Inflammatory macrophage treated with lipopolysaccharide for 4 hours (primary cell): Measurements from ENCODE around the gene TMED1.
"Not testable (repeated sequence)": the region's sequence is repeated elsewhere in the genome, so short reads cannot be mapped to it uniquely, and the experiment has no call there.

Experiments used
- DNase-seq: peaks from one replicate; pipeline ENCODE4 v3.0.0-alpha.2; 2020

The TMED1 gene, protein sequence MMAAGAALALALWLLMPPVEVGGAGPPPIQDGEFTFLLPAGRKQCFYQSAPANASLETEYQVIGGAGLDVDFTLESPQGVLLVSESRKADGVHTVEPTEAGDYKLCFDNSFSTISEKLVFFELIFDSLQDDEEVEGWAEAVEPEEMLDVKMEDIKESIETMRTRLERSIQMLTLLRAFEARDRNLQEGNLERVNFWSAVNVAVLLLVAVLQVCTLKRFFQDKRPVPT

DNA sequence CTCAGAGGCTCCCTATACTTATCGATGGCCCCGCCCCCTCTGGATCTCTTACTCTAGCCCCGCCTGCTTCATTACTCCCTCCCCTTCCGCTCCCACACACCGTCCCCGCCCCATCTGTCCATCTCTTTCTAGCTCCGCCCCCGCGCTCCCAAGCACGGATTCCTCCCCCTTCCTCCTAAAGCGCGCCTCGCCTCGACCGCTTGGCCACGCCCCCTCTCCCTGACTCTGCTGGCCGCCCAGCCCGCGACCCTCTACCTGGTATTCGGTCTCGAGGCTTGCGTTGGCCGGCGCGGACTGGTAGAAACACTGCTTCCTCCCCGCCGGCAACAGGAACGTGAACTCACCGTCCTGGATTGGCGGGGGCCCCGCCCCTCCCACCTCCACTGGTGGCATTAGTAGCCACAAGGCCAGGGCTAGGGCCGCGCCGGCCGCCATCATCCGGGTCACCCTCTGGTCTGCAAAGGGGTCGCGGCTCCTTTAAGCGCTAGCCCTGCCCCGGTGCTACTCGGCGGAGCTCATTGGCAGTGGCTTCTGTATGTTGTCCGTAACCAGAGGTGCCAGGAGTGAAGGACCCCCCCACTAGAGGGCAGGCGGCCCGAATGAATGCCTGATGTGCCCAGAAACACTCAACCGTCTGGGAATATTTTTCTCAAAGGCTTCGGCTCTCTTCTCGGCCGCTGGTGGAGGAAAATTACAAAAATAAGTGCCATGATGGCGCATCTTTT lies at the start of gene TMED1:
Gene TMED1, minus strand, starts transcription at position 459 of the 725 bp plus-strand sequence. Its CDS starts 21 bp downstream, at position 438.
- peak; percentile 100 for DNase-seq

- DNase-seq, result no peak
These were observed 49.5 kb upstream of the TMED1 start for GRCh38 chr19:10885201-10886169.

GRCh38 chr19:10884274-10884673 lies 48.3 kb upstream of the TMED1 start:
- DNase-seq, result no peak

DNA sequence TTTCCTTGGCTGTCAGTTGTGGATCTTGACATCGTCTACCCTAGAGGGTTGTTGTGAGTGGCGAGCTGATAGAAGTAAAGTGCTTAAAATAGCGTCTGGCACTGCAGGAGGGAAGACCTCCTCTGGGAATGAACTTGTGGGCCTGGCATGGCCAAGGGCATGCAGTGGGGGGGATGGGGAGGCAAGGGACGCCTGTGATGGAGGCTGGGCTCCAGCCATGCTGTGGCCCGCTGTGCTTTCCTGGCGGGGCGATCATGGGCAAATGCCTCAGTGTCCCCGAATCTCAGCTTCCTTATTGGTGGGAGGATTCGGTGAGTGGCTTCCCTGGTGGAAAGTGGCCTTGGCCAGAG lies 46.1 kb upstream of the TMED1 start:
- DNase-seq, result no peak

DNA sequence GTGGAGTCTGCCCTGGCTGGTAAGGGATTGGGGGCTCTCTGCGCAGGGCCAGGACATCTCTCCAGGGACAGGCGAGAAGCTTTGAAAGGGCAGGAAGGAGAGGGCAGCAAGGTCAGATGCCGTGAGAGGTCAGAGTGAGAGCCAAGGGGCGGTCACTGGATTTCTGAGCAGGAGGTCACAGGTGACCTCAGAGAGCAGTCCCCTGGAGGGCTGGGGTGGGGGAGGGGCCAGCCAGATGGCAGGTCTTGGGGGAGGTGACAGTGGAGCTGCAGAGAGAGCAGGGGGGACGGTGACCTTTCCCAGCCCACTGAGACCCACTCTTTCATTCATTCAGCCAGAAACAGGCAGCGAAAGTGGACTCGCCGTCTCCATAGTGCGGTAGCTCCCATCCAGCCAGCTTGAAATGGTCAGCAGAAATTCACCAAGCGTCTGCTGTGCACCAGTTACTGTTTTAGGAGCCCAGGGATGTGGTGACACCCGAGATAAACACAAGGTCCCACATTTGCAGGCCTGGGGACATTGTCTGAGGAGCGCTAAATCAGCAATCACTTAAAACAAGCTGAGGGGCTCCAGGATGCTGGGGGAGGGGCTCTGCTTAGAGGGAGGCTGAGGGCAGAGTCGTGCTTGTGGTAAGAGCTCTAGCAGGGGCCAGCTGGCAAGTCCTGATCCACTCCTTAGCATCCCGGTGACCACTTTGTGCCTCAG lies 45.5 kb upstream of the TMED1 start:
- no peak for DNase-seq

- no peak for DNase-seq
These were observed 42.2 kb upstream of the TMED1 start for GRCh38 chr19:10878253-10878652.

- not testable (repeated sequence) for DNase-seq
These were observed 41.6 kb upstream of the TMED1 start for GRCh38 chr19:10877608-10878007.

- DNase-seq, result peak; percentile 83
These were observed 40.6 kb upstream of the TMED1 start for GRCh38 chr19:10876459-10877240.

GRCh38 chr19:10874024-10874423 lies 38.0 kb upstream of the TMED1 start:
- DNase-seq, result no peak

DNA sequence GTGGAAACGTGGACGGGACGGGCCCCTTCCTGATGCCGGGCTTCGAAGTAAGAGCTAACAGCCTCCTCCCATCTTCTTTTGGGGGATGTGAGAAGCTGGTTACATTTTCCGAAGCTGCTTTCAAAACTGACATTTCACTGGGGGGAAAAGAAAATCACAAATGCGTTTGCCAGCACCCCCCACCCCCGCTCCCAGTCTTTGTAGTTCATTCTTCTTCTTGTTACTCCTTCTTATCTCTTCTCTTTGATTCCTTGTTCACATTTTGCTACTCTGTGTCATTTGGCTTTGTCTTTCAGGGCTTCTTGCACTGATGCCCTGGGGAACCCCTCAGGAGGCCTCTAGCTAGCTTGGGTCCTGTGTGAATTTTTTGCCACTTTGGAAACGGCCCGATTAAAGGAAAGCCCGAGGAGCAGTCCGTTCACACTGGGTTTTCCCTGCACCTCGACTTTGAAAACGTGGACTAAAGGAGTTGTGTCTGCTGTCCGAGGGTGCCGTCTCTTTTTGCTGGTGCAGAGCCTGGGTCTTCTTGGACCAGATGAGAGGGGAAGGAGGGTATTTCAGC lies 36.6 kb upstream of the TMED1 start:
- no peak for DNase-seq

DNA sequence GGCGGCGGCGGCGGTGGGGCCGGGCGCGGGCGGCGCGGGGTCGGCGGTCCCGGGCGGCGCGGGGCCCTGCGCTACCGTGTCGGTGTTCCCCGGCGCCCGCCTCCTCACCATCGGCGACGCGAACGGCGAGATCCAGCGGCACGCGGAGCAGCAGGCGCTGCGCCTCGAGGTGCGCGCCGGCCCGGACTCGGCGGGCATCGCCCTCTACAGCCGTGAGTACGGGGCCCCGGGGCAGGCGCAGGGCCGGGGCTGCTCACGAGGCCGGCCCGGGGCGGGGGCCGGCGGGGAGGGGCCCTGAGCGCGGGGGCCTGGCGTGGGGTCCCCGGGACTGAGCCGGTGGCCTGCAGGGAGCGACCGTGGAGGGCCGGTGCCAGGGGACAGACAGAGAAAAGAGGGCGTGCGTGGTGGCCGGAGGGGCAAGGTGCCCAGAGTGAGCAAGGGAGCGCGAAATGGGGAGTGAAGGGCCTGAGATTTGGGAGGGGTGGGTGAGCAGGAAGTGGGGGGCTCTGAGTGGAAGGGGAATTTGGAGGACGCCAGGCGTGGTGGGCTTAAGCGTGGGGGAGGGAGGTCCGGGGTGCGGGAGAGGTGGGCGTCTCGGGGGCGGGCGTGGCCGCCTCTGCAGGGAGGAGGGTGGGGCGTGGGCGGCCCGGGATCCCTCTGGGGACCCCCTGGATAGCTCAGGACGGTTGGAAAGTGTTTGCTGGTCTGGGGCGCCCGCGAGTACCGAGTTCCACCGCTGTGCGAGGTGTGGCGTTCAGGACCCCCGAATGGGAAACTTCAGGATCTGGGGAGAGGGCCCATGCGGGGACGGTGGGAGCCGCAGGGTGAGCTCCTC lies 35.9 kb upstream of the TMED1 start:
- peak; percentile 24 for DNase-seq

DNA sequence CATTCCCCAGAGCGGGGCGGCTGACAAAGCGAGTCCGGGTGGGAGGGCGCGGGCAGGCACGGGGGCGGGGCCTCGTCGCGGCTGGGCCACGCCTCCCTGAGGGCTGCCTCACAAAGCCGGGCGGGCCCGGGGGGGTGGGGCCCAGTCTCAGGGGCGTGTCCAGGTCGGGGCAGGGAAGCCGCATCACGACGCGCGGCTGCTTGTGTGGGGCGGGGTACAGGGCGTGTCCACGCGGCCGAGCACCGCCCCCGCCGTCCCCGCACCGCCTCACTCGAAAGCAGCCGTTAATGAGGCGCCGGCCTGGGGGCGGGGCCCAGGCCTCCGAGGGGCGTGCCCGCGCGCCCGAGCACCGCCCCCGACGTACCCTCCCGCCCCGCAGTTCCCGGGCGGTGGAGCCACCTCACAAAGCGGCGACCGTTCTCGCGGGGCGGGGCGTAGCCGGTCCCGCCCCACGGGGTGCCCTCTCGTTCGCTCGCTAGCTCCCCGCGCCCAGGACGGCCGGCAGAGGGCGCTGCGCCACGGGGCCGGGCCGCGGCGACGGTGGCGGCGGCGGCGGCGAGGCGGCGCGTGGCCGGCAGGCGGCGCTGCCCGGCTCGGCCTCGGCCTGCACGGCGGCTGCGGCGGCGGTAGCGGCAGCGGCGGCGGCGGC lies 35.1 kb upstream of the TMED1 start, which contains the start of gene CARM1:
Gene CARM1, plus strand, starts transcription at position 599 of the 649 bp plus-strand sequence. CDS start 150 bp downstream, outside the sequence.
- DNase-seq, result peak; percentile 99

DNA sequence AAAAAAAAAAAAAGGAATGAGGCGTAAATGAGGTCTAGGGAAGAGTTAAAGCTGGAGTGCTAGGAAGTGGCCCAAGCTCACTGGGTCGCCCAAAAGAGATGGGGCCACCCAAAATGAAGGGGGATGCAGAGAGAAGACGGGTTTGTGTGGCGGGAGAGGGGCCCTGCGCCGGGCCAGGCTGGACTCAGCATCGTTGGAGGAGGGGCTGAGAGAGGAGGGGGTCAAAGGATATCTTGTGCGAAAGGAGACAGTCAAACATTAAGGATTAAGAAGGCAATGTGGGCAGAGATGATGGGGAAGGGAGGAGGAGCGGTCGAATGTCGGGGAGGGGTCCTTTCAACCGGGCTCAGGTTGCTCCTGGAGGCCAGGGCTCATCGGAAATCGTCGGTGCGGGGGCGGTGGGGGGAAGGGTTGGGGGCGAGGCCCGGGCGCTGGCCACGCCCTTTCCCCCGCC lies 34.5 kb upstream of the TMED1 start:
- no peak for DNase-seq

DNA sequence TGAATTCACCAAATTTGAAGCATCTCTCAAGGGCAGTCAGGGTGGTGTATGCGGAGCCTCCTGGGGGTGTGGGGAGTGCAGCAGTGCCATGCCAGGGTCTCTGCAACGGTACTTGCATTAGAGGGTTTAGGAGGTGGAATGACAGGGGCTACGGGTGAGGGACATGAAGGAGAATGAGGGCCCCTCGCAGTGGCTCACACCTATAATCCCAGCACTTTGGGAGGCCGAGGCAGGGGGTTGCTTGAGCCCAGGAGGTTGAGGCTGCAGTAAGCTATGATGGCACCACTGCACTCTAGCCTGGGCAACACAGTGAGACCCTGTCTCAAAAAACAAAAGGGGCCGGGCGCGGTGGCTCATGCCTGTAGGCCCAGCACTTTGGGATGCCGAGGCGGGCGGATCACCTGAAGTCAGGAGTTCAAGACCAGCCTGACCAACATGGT lies 33.9 kb upstream of the TMED1 start:
- not testable (repeated sequence) for DNase-seq

- no peak for DNase-seq
These were observed 33.0 kb upstream of the TMED1 start for GRCh38 chr19:10868872-10869547.

GRCh38 chr19:10866495-10866894 lies 30.5 kb upstream of the TMED1 start:
- DNase-seq, result no peak

DNA sequence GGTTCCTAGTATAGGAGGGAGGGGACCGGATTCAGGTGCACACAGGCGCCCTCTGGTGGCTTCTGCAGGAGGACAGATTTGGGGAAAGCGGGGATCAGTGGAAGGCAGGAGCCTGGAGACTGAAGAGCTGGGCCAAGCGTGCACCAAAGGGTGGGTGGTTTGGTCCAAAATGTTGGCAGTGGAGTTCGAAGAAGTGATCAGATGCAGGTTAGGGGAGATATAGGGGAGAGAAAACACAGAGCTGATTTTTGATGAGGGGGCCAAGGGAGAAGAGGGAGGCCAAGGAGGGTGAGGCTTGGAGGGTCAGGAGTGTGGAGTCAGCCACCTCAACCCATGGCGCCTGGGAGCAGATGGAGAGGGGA lies 28.5 kb upstream of the TMED1 start:
- DNase-seq, result peak; percentile 72

- peak; percentile 91 for DNase-seq
These were observed 27.2 kb upstream of the TMED1 start for GRCh38 chr19:10863107-10863717.
